GM19397 (cell line): ENCODE measurements around the gene KIAA1586.
A peak's percentile ranks its signal among the peaks of the same experiment; 100 is the strongest.
"Not testable (repeated sequence)": the region's sequence is repeated elsewhere in the genome, so short reads cannot be mapped to it uniquely, and the experiment has no call there.

Source experiments
- ATAC-seq: cut with Tn5 transposase; IDR thresholded peaks from one replicate; pipeline ENCODE4 v1.9.1; 2021; ENCODE audit warnings: mild to moderate bottlenecking, moderate library complexity; ENCODE audit not compliant: unreplicated experiment

Gene KIAA1586

GRCh38 chr6:57044568-57044967 lies 1.9 kb upstream of the KIAA1586 start:
- ATAC-seq, result no peak

GRCh38 chr6:57047257-57047585 lies 728 bp downstream of the KIAA1586 start:
- ATAC-seq, result peak; percentile 26

GRCh38 chr6:57047859-57048258 lies 1.4 kb downstream of the KIAA1586 start:
- ATAC-seq, result not testable (repeated sequence)

- no peak for ATAC-seq
These were observed 2.1 kb downstream of the KIAA1586 start for GRCh38 chr6:57048577-57048976.

GRCh38 chr6:57063847-57064246 lies 17.4 kb downstream of the KIAA1586 start:
- no peak for ATAC-seq

GRCh38 chr6:57064809-57065208 lies 18.3 kb downstream of the KIAA1586 start:
- no peak for ATAC-seq

- ATAC-seq, result no peak
These were observed 21.6 kb downstream of the KIAA1586 start for GRCh38 chr6:57068061-57068460.

- ATAC-seq, result no peak
These were observed 22.7 kb downstream of the KIAA1586 start for GRCh38 chr6:57069228-57069627.

- no peak for ATAC-seq
These were observed 23.4 kb downstream of the KIAA1586 start for GRCh38 chr6:57069920-57070331.

- no peak for ATAC-seq
These were observed 25.6 kb downstream of the KIAA1586 start for GRCh38 chr6:57072108-57072507.

- no peak for ATAC-seq
These were observed 27.9 kb downstream of the KIAA1586 start for GRCh38 chr6:57074383-57074782.

GRCh38 chr6:57075092-57075491 lies 28.6 kb downstream of the KIAA1586 start:
- ATAC-seq, result no peak

GRCh38 chr6:57078531-57079207 lies 32.2 kb downstream of the KIAA1586 start:
- ATAC-seq, result no peak

GRCh38 chr6:57085471-57085870 lies 39.0 kb downstream of the KIAA1586 start:
- no peak for ATAC-seq

- no peak for ATAC-seq
These were observed 40.4 kb downstream of the KIAA1586 start for GRCh38 chr6:57086843-57087242.

GRCh38 chr6:57087916-57088315 lies 41.4 kb downstream of the KIAA1586 start:
- ATAC-seq, result no peak

GRCh38 chr6:57089265-57089664 lies 42.8 kb downstream of the KIAA1586 start:
- ATAC-seq, result no peak

GRCh38 chr6:57089687-57090457 lies 43.4 kb downstream of the KIAA1586 start, which contains the start of gene ZNF451:
ZNF451 (plus strand) TSS chr6:57090188; CDS start chr6:57090254, 66 bp downstream.
- ATAC-seq, result peak; percentile 95

- not testable (repeated sequence) for ATAC-seq
These were observed 44.1 kb downstream of the KIAA1586 start for GRCh38 chr6:57090458-57091067.

- ATAC-seq, result not testable (repeated sequence)
These were observed 44.9 kb downstream of the KIAA1586 start for GRCh38 chr6:57091375-57091774.

- no peak for ATAC-seq
These were observed 48.2 kb downstream of the KIAA1586 start for GRCh38 chr6:57094689-57095088.

GRCh38 chr6:57097596-57097995 lies 51.1 kb downstream of the KIAA1586 start:
- no peak for ATAC-seq
